ENCODE results near the gene DISP1. TPM values are rescaled to one million over a fixed set of nuclear protein-coding genes. Genes with fewer than 3 reads are reported as not detected.

Gene DISP1
- total RNA-seq, 2 donors from 2014 or later: 2.2 to 2.9 TPM

DNA sequence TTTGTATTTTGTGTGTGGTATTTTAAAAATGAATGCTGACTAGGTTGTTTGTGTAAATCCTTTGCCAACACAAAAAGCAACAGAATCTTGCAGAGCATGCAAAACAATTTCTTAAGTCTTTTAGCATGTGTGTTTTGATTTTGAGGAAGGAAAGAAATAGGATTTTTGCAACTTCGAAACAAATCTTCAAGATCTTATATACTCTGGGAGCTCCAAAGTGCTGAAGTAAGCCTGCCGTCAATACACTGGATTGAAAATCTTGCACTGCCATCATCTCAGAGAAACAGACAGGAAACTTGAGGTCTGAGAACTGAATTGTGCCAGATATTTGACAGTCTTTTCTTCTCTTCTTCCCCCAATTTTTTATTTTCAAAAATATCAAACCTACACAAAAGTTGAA lies 29.3 kb upstream of the DISP1 start:
- ATAC-seq (no peak), DNase-seq (ENCODE audit: low spot score) (no peak)
- Mint-ChIP-seq H3K9me3 (no peaks in the 10 kb centered on the region), H3K4me3 (no peak overlapping the region), H3K36me3 (no peaks in the 10 kb centered on the region), H3K4me1 (ENCODE audit: low read depth in 2 of 2) (no peaks in the 10 kb centered on the region), H3K27ac (no peak overlapping the region), H3K27me3 (peaks cover 34 to 41% of the 10 kb centered on the region in 2 donors)

DNA sequence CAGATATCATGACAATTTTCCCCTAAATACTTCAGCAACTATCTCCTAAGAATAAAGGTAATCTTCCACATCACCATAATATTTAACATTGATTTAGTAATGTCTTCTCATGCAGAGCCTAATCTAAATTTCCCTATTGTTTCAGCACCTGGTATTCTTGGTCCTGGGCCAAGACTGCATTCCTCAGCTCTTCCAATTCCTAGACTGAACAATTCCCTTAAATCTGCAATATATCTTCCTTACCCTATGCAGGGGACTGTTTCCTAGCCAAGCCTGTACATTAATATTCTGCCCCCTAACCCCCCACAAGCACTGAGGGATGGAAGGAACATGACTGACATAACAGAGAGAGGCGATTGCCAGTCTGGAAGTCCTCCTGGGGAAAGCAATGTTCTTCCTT lies 28.7 kb upstream of the DISP1 start:
- no peaks in the 10 kb centered on the region for H3K4me1 Mint-ChIP-seq (ENCODE audit: low read depth in 2 of 2)
- DNase-seq (ENCODE audit: low spot score): no peak
- H3K27ac Mint-ChIP-seq: no peak overlapping the region
- ATAC-seq: no peak
- no peaks in the 10 kb centered on the region for H3K36me3 Mint-ChIP-seq
- H3K27me3 Mint-ChIP-seq: peaks cover 33 to 41% of the 10 kb centered on the region in 2 donors
- H3K4me3 Mint-ChIP-seq: no peak overlapping the region
- H3K9me3 Mint-ChIP-seq: no peaks in the 10 kb centered on the region

DNA sequence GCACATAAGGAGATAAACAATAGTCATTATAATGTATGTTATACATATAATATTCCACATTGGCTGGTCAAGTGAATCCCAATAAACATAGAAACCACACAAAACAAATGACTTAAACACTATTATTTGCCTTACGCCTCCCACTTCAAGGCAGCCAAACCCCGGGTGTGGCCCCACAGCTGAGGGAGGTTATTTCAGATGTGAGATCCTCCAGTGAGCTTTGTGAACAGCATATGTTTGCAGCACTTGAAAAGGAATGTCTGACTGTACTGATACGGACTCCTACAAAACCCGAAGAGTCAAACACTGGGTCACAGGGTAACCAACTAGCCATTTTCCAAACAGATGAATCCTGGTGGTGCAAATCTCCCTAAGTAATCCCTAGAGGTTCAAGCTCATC lies 27.1 kb upstream of the DISP1 start:
- Mint-ChIP-seq H3K27me3 (peaks cover 26 to 28% of the 10 kb centered on the region in 2 donors), H3K4me1 (ENCODE audit: low read depth in 2 of 2) (no peaks in the 10 kb centered on the region), H3K27ac (no peak overlapping the region), H3K9me3 (no peaks in the 10 kb centered on the region), H3K36me3 (no peaks in the 10 kb centered on the region), H3K4me3 (no peak overlapping the region)
- ATAC-seq (no peak), DNase-seq (ENCODE audit: low spot score) (no peak)

DNA sequence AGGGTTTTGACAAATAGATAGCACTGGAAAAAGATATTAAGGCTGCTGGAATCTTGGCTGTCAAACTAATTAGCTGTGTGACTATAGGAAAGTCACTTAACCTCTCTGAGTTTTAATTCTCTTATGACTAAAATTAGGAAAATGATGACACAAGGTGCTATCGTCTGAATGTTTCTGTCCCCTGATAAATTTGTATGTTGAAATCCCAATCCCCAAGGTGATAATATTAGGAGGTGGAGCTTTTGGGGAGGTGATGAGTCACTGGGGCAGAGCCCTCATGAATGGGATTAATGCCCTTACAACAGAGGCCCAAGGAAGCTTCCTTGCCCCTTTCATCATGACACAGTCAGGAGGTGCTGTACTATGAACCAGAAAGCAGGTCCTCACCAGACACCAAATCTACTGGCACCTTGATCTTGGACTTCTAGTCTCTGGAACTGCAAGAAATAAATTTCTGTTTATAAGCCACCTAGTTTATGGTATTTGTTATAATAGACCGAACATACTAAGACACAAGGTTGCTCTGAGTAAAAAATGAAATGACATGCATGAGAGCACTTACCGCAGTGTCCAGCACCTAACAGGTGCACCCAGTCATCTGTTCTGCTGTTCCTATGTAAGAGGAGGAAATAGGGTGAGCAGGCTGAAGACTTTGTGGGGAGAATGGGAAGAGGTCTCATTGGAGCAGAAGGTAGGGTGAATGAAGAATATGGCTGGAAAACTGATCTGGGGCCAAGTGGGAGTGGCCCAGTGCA lies 26.3 kb upstream of the DISP1 start:
- Mint-ChIP-seq H3K9me3 (no peaks in the 10 kb centered on the region), H3K4me1 (ENCODE audit: low read depth in 2 of 2) (no peaks in the 10 kb centered on the region), H3K27ac (no peak overlapping the region), H3K4me3 (no peak overlapping the region), H3K27me3 (peaks cover 23 to 24% of the 10 kb centered on the region in 2 donors), H3K36me3 (no peaks in the 10 kb centered on the region)
- DNase-seq (ENCODE audit: low spot score) (no peak), ATAC-seq (peak in 1 of 2 donors; percentile 4)

DNA sequence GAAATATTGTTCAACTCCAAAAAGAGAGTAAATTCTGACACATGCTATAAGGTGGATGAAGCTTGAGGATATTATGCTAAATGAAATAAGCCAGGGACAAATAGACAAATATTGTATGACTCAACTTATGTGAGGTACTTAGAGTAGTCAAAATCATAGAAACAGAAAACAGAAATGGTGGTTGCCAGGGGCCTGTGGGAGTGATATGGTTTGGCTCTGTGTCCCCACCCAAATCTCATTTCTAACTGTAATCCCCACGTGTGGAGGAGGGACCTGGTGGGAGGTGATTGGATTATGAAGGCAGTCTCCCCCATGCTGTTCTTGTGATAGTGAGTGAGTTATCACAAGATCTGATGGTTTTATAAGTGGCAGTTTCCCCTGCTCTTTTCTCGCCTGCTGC lies 24.7 kb upstream of the DISP1 start:
- Mint-ChIP-seq H3K27ac (no peak overlapping the region), H3K36me3 (no peaks in the 10 kb centered on the region), H3K27me3 (peaks cover 8 to 13% of the 10 kb centered on the region in 2 donors), H3K4me1 (ENCODE audit: low read depth in 2 of 2) (no peaks in the 10 kb centered on the region), H3K4me3 (no peak overlapping the region), H3K9me3 (no peaks in the 10 kb centered on the region)
- DNase-seq (ENCODE audit: low spot score): no peak
- ATAC-seq: no peak

DNA sequence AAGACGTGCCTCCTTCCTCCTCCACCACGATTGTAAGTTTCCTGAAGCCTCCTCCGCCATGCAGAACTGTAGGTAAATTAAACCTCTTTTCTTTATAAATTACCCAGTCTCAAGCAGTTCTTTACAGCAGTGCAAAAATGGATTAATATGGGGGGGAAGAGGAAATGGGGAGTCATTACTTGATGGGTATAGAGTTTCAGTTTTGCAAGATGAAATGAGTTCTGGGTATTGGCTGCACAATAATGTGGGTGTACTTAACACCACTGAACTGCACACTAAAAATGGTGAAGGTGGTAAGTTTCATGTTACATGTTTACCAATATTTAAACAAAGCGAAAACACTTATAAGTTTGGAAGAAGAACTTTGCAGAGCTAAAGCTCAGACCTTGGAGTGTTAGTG lies 24.3 kb upstream of the DISP1 start:
- H3K36me3 Mint-ChIP-seq: no peaks in the 10 kb centered on the region
- H3K4me1 Mint-ChIP-seq (ENCODE audit: low read depth in 2 of 2): no peaks in the 10 kb centered on the region
- ATAC-seq (peak in 1 of 2 donors; percentile 46), DNase-seq (ENCODE audit: low spot score) (no peak)
- H3K27ac Mint-ChIP-seq: no peak overlapping the region
- H3K9me3 Mint-ChIP-seq: no peaks in the 10 kb centered on the region
- H3K4me3 Mint-ChIP-seq: no peak overlapping the region
- peaks cover 8 to 13% of the 10 kb centered on the region in 2 donors for H3K27me3 Mint-ChIP-seq

DNA sequence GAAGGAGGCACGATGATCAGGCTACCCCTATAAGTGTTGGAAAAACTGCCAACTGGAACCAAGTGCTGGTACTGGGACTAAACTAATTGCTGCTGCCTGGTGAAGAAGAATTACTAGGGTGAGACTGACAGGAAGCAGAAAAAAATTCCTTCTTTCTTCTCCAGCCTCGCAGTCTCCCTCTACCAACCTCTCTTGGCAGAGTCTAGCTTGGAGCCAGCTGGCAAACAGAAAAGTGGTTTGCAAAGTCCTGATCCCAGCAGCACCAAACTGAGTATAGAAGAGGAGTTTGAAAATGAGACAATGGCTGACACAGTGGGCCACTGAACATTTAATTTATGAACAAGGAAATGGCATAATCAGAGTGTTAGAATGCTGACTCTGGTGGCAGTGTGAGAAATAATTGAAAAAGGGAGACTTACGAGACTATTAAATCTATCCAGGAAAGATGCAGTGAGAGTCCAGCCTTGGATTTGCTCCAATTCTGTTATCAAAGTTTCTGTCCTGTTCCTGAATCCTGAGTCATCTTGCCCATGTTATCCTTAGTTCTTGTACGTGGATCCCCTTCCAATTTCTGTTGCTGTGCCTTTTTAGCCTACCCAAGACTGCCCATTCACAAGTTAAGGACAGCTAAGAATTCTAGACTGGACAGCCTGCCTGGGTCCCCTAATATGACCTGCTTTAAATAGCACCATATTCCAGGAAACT lies 23.7 kb upstream of the DISP1 start:
- Mint-ChIP-seq H3K27ac (no peak overlapping the region), H3K4me3 (no peak overlapping the region)
- DNase-seq (ENCODE audit: low spot score): no peak

DNA sequence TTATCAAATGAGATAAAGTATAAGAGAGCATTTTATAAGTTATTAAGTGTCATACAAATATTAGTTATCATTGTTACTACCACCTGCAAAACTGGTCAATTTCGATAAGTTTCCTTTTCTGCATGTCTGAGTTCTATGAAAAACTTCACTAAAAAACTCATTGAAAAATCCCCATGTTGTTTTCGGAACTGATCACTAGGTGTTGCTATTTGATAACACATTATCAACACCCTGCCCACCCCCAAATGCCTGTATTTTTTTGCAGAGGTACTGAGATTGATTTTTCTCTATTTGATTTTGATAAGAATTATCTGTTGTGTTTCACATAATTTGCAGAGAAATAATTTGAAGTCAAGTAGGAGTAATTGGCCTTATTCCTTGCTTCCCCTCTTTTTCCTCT lies 22.1 kb upstream of the DISP1 start:
- no peak for DNase-seq (ENCODE audit: low spot score)
- H3K27ac Mint-ChIP-seq: no peak overlapping the region
- no peak for ATAC-seq
- no peaks in the 10 kb centered on the region for H3K4me1 Mint-ChIP-seq (ENCODE audit: low read depth in 2 of 2)
- no peaks in the 10 kb centered on the region for H3K36me3 Mint-ChIP-seq
- peaks cover 0 to 5% of the 10 kb centered on the region in 2 donors for H3K27me3 Mint-ChIP-seq
- no peak overlapping the region for H3K4me3 Mint-ChIP-seq
- no peaks in the 10 kb centered on the region for H3K9me3 Mint-ChIP-seq

More for the DNA sequence above, 23.7 kb upstream of the DISP1 start:
- Mint-ChIP-seq H3K4me1 (ENCODE audit: low read depth in 2 of 2) (no peaks in the 10 kb centered on the region), H3K9me3 (no peaks in the 10 kb centered on the region), H3K36me3 (no peaks in the 10 kb centered on the region), H3K27me3 (peaks cover 8 to 12% of the 10 kb centered on the region in 2 donors)
- no peak for ATAC-seq

DNA sequence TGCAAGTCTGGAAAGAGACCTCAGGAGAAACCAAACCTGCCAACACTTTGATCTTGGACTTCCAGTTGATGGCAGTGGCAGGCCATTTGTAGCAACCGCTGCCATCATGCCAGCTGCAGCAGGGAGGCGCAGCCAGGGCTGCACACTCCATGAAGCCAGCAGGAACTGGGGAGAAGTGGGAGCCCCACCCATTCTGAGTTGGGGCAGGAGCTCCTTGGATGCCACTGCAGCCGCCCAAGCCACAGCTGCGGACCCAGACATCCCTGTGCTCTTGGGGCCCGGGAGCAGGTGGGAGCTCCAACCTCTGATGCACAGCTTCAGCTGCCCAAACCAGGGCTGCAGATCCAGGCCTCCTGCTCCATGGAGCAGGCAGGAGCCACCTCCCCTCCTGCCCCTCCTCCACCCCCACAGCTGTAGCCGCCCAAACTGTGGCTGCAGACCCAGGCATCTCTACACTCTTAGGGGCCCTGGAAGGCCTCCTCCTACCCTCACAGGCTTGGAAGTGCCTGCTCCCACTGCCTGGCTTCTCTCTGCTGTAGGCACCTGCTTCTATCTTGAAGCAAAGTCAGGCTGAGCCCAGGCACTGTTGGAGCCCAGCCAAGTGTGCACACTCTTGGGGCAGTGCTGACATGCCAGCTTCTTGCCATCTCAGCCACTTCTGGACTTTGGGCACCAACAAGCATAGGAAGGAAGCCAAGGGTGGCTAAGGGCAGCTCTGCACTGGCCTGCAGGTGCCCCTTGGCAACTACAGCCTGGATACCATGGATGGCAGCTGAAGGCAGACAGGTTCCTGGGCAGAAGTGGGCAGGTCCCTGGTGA lies 20.0 kb upstream of the DISP1 start:
- Mint-ChIP-seq H3K27ac (no peak overlapping the region), H3K4me1 (ENCODE audit: low read depth in 2 of 2) (no peaks in the 10 kb centered on the region), H3K9me3 (no peaks in the 10 kb centered on the region), H3K4me3 (no peak overlapping the region), H3K36me3 (no peaks in the 10 kb centered on the region), H3K27me3 (peaks cover 0 to 3% of the 10 kb centered on the region in 2 donors)
- DNase-seq (ENCODE audit: low spot score): no peak
- ATAC-seq: peak; percentile 17 to 60

DNA sequence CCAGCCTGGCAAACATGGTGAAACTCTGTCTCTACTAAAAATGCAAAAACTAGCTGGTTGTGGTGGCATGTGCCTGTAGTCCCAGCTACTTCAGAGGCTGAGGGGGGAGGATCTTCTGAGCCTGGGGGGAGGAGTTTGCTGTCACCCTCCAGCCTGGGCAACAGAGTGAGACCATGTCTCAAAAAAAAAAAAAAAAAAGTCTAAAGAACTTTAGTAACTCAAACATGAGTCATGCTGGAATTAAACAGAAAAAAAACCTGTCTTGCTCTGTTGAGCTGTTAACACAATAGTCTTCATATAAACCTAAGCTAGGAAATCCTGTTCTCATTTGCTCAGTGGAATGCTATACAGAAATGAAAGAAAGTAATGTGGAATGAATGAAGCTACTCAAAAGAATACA lies 16.7 kb upstream of the DISP1 start:
- no peak for DNase-seq (ENCODE audit: low spot score)
- no peak for ATAC-seq
- H3K27me3 Mint-ChIP-seq: peaks cover 8 to 16% of the 10 kb centered on the region in 2 donors
- H3K9me3 Mint-ChIP-seq: no peaks in the 10 kb centered on the region
- H3K4me3 Mint-ChIP-seq: no peak overlapping the region
- no peaks in the 10 kb centered on the region for H3K4me1 Mint-ChIP-seq (ENCODE audit: low read depth in 2 of 2)
- H3K27ac Mint-ChIP-seq: no peak overlapping the region
- H3K36me3 Mint-ChIP-seq: no peaks in the 10 kb centered on the region

DNA sequence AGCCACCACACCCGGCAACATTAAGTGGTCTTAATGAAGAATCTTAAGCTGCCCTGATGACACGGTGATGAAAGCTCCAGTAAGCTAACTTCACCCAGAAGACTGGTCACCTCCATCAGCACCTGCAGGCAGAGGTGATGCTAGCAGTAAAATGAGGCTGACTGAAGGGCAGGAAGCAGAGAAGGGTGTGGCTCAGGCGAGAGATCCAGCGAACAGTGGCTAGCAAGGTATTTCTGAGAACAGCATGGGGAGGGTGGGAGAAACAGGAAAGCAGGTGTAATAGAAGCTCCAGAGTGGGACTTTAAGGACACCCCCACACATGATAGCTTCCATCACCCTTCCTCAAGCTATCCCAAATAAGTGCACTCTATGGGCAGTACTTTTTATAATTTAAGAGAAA lies 15.9 kb upstream of the DISP1 start:
- ATAC-seq (no peak), DNase-seq (ENCODE audit: low spot score) (no peak)
- Mint-ChIP-seq H3K9me3 (no peaks in the 10 kb centered on the region), H3K27me3 (peaks cover 12 to 24% of the 10 kb centered on the region in 2 donors), H3K36me3 (no peaks in the 10 kb centered on the region), H3K27ac (no peak overlapping the region), H3K4me3 (no peak overlapping the region), H3K4me1 (ENCODE audit: low read depth in 2 of 2) (no peaks in the 10 kb centered on the region)

DNA sequence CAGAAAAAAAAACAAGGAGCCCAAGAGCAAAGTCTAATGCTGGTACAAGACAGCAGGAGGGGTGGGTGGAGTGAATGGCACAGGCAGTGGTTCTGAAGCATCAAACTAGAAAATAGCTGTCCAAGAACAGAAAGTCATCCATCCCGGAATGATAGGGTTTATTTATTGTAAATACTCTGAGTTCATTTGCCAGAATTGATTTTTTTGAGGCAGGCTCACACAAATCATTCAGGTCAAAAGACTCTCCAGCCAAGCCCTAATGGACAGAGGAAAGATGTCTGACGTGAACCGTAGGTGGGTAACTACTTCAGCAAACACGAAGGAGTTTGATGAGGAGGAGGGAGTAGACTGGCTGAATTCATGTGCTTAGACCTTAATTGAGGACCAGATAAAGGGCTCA lies 13.8 kb upstream of the DISP1 start:
- Mint-ChIP-seq H3K4me1 (ENCODE audit: low read depth in 2 of 2) (no peaks in the 10 kb centered on the region), H3K27ac (no peak overlapping the region), H3K27me3 (peaks cover 18 to 36% of the 10 kb centered on the region in 2 donors), H3K9me3 (no peaks in the 10 kb centered on the region), H3K36me3 (no peaks in the 10 kb centered on the region), H3K4me3 (no peak overlapping the region)
- ATAC-seq (no peak), DNase-seq (ENCODE audit: low spot score) (no peak)

DNA sequence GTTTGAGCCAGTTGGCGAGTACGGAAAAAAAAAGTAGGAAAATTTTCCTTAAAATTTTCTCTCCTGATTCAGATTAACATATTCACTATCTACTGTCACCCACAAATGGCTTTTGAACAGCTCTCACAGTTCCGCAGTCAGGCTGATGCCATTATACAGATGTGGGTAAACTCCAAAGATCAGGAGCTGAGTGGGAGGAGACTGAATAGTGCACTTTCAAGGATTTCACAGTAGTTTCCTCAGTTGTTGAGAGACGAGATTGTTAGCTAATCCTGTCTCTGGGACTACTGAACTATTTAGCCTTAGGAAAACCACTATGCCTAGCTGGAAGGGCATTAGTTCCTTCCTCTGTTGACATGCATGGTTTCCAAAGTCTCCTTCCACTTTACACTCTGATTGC lies 3.2 kb upstream of the DISP1 start:
- no peak for DNase-seq (ENCODE audit: low spot score)
- H3K4me3 Mint-ChIP-seq: no peak overlapping the region
- H3K27ac Mint-ChIP-seq: no peak overlapping the region
- H3K4me1 Mint-ChIP-seq (ENCODE audit: low read depth in 2 of 2): peaks cover 12 to 22% of the 10 kb centered on the region in 2 donors
- no peaks in the 10 kb centered on the region for H3K36me3 Mint-ChIP-seq
- peaks cover 3 to 7% of the 10 kb centered on the region in 2 donors for H3K27me3 Mint-ChIP-seq
- H3K9me3 Mint-ChIP-seq: peaks cover 5% of the 10 kb centered on the region
- ATAC-seq: no peak

All from natural killer cell treated with Interleukin-12 subunit alpha and Interleukin-12 subunit beta and Interleukin-15 and Interleukin-18, amount 100 ng/mL, for 72 hours (primary cell).